Measurements from ENCODE around the gene INAFM2. TPM values are rescaled to one million over a fixed set of nuclear protein-coding genes. Genes with fewer than 3 reads are reported as not detected.

The INAFM2 gene
- total and polyA plus RNA-seq, 4 donors, result 3.3 to 5.7 (median 4.4) TPM

GRCh38 chr15:40274350-40275274, 48.9 kb upstream of the INAFM2 start:
- H3K9me3 ChIP-seq (ENCODE audit: control insufficient read depth in 4 of 4, low read length in 3 of 4), result no peaks in the 10 kb centered on the region
- H3K4me1 ChIP-seq (ENCODE audit: control insufficient read depth in 4 of 4, insufficient read depth in 4 of 4, low read length in 3 of 4), result peaks cover 7 to 19% (median 12%) of the 10 kb centered on the region in 4 donors
- DNase-seq (ENCODE audit: low spot score), result peak; percentile 89
- 55% methylated on average over 26 of the region's 26 CpGs for WGBS
- no peak overlapping the region for H3K27ac ChIP-seq (ENCODE audit: low read depth in 1 of 2, low read length in 2 of 2)
- no peak overlapping the region for H3K4me3 ChIP-seq (ENCODE audit: low read depth in 1 of 3, low read length in 3 of 3)
- no peak overlapping the region for H3K9ac ChIP-seq (ENCODE audit: low read depth in 1 of 2, low read length in 2 of 2)
- H3K36me3 ChIP-seq (ENCODE audit: control insufficient read depth in 4 of 4, insufficient read depth in 3 of 4, low read depth in 1 of 4, low read length in 3 of 4), result no peaks in the 10 kb centered on the region
- peak in 1 of 2 donors; percentile 21 for TF ChIP-seq HNF4A (conservative IDR thresholded peaks at IDR 0.05)
- TF ChIP-seq RXRA (IDR thresholded peaks at IDR 0.05), result peak; percentile 5 to 18
- no peak for TF ChIP-seq TAF1 (conservative IDR thresholded peaks at IDR 0.05)
- no peak for TF ChIP-seq FOXA1 (IDR thresholded peaks at IDR 0.05)
- TF ChIP-seq SP1 (IDR thresholded peaks at IDR 0.05), result no peak
- peak; percentile 100 for TF ChIP-seq CTCF (IDR thresholded peaks at IDR 0.05; ENCODE audit: low read depth, low read length, missing input control)
- no peak for TF ChIP-seq EGR1 (IDR thresholded peaks at IDR 0.05; ENCODE audit: low read depth in 2 of 2)
- TF ChIP-seq FOXA2 (IDR thresholded peaks at IDR 0.05), result no peak
- no peak for TF ChIP-seq REST (IDR thresholded peaks at IDR 0.05)
- peak; percentile 99 to 100 for TF ChIP-seq RAD21 (IDR thresholded peaks at IDR 0.05)
- no peak for TF ChIP-seq ATF3 (IDR thresholded peaks at IDR 0.05)
- TF ChIP-seq GABPA (IDR thresholded peaks at IDR 0.05 in 1 of 2, conservative IDR thresholded peaks at IDR 0.05 in 1 of 2), result no peak
- no peaks in the 10 kb centered on the region for H3K27me3 ChIP-seq (ENCODE audit: control insufficient read depth in 4 of 4, insufficient read depth in 4 of 4, low read length in 3 of 4)

GRCh38 chr15:40275523-40275922, 48.0 kb upstream of the INAFM2 start:
- H3K4me3 ChIP-seq (ENCODE audit: low read depth in 1 of 3, low read length in 3 of 3), result no peak overlapping the region
- H3K27ac ChIP-seq (ENCODE audit: low read depth in 1 of 2, low read length in 2 of 2), result no peak overlapping the region
- H3K27me3 ChIP-seq (ENCODE audit: control insufficient read depth in 4 of 4, insufficient read depth in 4 of 4, low read length in 3 of 4), result peaks cover 0 to 2% (median 0%) of the 10 kb centered on the region in 4 donors
- 66% methylated on average over 5 of the region's 5 CpGs for WGBS
- no peak for DNase-seq (ENCODE audit: low spot score)
- H3K9me3 ChIP-seq (ENCODE audit: control insufficient read depth in 4 of 4, low read length in 3 of 4), result no peaks in the 10 kb centered on the region
- H3K9ac ChIP-seq (ENCODE audit: low read depth in 1 of 2, low read length in 2 of 2), result no peak overlapping the region
- peaks cover 7 to 19% (median 13%) of the 10 kb centered on the region in 4 donors for H3K4me1 ChIP-seq (ENCODE audit: control insufficient read depth in 4 of 4, insufficient read depth in 4 of 4, low read length in 3 of 4)
- H3K36me3 ChIP-seq (ENCODE audit: control insufficient read depth in 4 of 4, insufficient read depth in 3 of 4, low read depth in 1 of 4, low read length in 3 of 4), result no peaks in the 10 kb centered on the region
- TF ChIP-seq FOXA2 (IDR thresholded peaks at IDR 0.05), result no peak
- TF ChIP-seq CTCF (IDR thresholded peaks at IDR 0.05; ENCODE audit: low read depth, low read length, missing input control), result no peak
- no peak for TF ChIP-seq NR2F2 (IDR thresholded peaks at IDR 0.05)
- no peak for TF ChIP-seq GABPA (IDR thresholded peaks at IDR 0.05 in 1 of 2, conservative IDR thresholded peaks at IDR 0.05 in 1 of 2)
- TF ChIP-seq FOXA1 (IDR thresholded peaks at IDR 0.05), result no peak
- no peak for TF ChIP-seq RXRA (IDR thresholded peaks at IDR 0.05)
- TF ChIP-seq JUND (IDR thresholded peaks at IDR 0.05), result no peak
- TF ChIP-seq HNF4A (conservative IDR thresholded peaks at IDR 0.05), result no peak
- no peak for TF ChIP-seq ZBTB33 (IDR thresholded peaks at IDR 0.05)
- no peak for TF ChIP-seq TAF1 (conservative IDR thresholded peaks at IDR 0.05)
- TF ChIP-seq REST (IDR thresholded peaks at IDR 0.05), result no peak
- TF ChIP-seq HNF4G (IDR thresholded peaks at IDR 0.05), result no peak
- TF ChIP-seq SP1 (IDR thresholded peaks at IDR 0.05), result no peak

All from liver (tissue), 9 donors.